ENCODE results near the gene SCEL.

DNA sequence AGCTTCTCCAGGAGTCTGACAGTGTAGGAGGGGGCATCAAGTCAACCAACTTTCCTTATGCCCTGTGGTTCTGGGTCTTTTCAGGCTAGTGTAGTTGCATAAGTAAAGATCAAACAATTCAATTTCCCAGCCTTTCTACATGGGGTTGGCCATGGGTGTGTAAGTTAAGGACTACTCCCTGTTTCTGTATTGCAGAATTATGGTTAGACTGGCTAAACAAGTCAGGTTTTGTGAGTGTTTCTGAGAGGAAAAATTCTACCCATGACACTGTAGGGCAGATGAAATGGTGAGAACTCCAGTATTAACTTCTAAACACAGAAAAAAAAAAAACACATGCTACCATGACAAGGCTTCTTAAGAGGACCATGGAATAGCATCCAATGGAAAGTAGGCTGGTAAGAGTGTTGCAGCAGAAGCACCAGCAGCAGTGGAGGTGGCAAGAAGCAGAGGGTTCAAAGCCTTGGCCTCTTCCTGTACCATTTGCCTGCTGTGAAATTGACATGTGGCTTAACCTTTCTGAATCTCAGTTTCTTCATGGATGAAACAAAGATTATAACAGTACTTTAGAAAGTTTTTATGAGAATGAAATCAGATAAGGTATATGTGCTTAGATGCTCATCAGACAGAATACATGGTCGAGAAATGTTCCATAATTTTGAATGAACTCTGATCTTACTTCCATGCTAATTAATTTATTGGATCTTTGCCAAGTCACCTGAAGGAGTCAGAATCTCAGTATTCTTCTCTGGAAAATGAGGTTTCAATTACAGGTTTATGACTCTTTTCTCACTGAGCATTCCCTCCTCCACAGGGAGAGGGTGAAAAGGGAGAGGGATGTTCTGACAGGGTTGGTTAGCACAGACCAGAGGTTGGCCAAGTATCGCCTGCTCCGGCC is 11.4 kb upstream of the SCEL start:
- TF ChIP-seq, protein P1, sequence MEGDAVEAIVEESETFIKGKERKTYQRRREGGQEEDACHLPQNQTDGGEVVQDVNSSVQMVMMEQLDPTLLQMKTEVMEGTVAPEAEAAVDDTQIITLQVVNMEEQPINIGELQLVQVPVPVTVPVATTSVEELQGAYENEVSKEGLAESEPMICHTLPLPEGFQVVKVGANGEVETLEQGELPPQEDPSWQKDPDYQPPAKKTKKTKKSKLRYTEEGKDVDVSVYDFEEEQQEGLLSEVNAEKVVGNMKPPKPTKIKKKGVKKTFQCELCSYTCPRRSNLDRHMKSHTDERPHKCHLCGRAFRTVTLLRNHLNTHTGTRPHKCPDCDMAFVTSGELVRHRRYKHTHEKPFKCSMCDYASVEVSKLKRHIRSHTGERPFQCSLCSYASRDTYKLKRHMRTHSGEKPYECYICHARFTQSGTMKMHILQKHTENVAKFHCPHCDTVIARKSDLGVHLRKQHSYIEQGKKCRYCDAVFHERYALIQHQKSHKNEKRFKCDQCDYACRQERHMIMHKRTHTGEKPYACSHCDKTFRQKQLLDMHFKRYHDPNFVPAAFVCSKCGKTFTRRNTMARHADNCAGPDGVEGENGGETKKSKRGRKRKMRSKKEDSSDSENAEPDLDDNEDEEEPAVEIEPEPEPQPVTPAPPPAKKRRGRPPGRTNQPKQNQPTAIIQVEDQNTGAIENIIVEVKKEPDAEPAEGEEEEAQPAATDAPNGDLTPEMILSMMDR (conservative IDR thresholded peaks at IDR 0.05): no peak
- TF ChIP-seq ZFX (IDR thresholded peaks at IDR 0.05): no peak
